Thoracic aorta (tissue), 2 donors: Measurements from ENCODE around the gene EP400. TPM values are rescaled to one million over a fixed set of nuclear protein-coding genes. Genes with fewer than 3 reads are reported as not detected.
"Not testable (repeated sequence)": the region's sequence is repeated elsewhere in the genome, so short reads cannot be mapped to it uniquely, and the experiment has no call there.

ENCODE experiments used
- ATAC-seq: fragments of 150-250 bp; one replicate; pipeline ENCODE4 v1.8.0; 2017; ENCODE audit warnings: low read depth; ENCODE audit not compliant: insufficient number of reproducible peaks, low FRiP score
- DNase-seq: peaks from one replicate; pipeline ENCODE4 v3.0.0-alpha.2; 2020; ENCODE audit warnings: low spot score
- H3K27ac ChIP-seq, 2 donors: fragments of 200-600 bp; sonication (generic); 1 replicate in 1 of 2; 2 replicates in 1 of 2; pipeline ENCODE4 v1.5.1; 2016; ENCODE audit warnings: mild to moderate bottlenecking in 2 of 2, moderate library complexity in 2 of 2
- H3K27me3 ChIP-seq: fragments of 200-600 bp; sonication (generic); replicated peaks from 2 replicates; pipeline ENCODE4 v1.6.0; 2016; ENCODE audit warnings: mild to moderate bottlenecking; ENCODE audit not compliant: insufficient read depth
- H3K36me3 ChIP-seq: fragments of 200-600 bp; sonication (generic); one replicate; pipeline ENCODE4 v1.5.1; 2016
- H3K4me1 ChIP-seq, 2 donors: fragments of 200-600 bp; sonication (generic); 1 replicate in 1 of 2; 2 replicates in 1 of 2; pipeline versions ENCODE4 v1.5.1 to v1.6.0; 2016; ENCODE audit warnings: low read depth in 2 of 2, mild to moderate bottlenecking in 1 of 2; ENCODE audit not compliant: control insufficient read depth in 1 of 2
- H3K4me3 ChIP-seq: fragments of 200-600 bp; sonication (generic); 2 replicates; pipeline ENCODE4 v1.5.1; 2016; ENCODE audit warnings: mild to moderate bottlenecking
- H3K9me3 ChIP-seq: fragments of 200-600 bp; sonication (generic); 2 replicates; pipeline ENCODE4 v1.5.1; 2016
- CTCF ChIP-seq: fragments of 200-600 bp; sonication (generic); IDR thresholded peaks from one replicate; pipeline ENCODE4 v1.5.1; 2019; ENCODE audit warnings: antibody characterized with exemption
- total RNA-seq, 2 donors: library from RNA; depleted of rRNA; stranded (reverse); fragments of >200 nt; gene quantifications; one replicate each; pipeline versions ENCODE4 v1.1.0 to v1.2.3, GENCODE V29; 2016

EP400 gene
- total RNA-seq, 2 donors from 2014 or later = 20.2 to 47.3 TPM

GRCh38 chr12:131983554-131983953, 33.8 kb downstream of the EP400 start:
- TF ChIP-seq CTCF = no peak
- DNase-seq (no peak), ATAC-seq (no peak)
- Histone ChIP-seq H3K36me3 (peaks cover 56% of the 10 kb centered on the region), H3K27ac (no peak overlapping the region), H3K9me3 (no peaks in the 10 kb centered on the region), H3K4me3 (no peak overlapping the region), H3K27me3 (no peaks in the 10 kb centered on the region), H3K4me1 (no peaks in the 10 kb centered on the region)

GRCh38 chr12:131984334-131984733, 34.6 kb downstream of the EP400 start:
- Histone ChIP-seq H3K27ac (no peak overlapping the region), H3K36me3 (peaks cover 63% of the 10 kb centered on the region), H3K4me3 (no peak overlapping the region), H3K9me3 (no peaks in the 10 kb centered on the region), H3K4me1 (no peaks in the 10 kb centered on the region), H3K27me3 (no peaks in the 10 kb centered on the region)
- ATAC-seq = no peak
- TF ChIP-seq CTCF = no peak
- no peak for DNase-seq

- not testable (repeated sequence) for DNase-seq, H3K27ac ChIP-seq, ATAC-seq, H3K4me1 ChIP-seq, H3K9me3 ChIP-seq, H3K27me3 ChIP-seq
- peak overlapping the region; percentile 23 for H3K4me3 ChIP-seq
- peaks cover 70% of the 10 kb centered on the region for H3K36me3 ChIP-seq
Observed at GRCh38 chr12:131985510-131985875, 35.8 kb downstream of the EP400 start.

- no peak overlapping the region for H3K4me3 ChIP-seq
- H3K36me3 ChIP-seq = peaks cover 76% of the 10 kb centered on the region
- ATAC-seq = no peak
- no peak for DNase-seq
- H3K27ac ChIP-seq = no peak overlapping the region
- no peaks in the 10 kb centered on the region for H3K9me3 ChIP-seq
- no peaks in the 10 kb centered on the region for H3K4me1 ChIP-seq
- TF ChIP-seq CTCF = no peak
- H3K27me3 ChIP-seq = no peaks in the 10 kb centered on the region
Observed at GRCh38 chr12:131986361-131986760, 36.6 kb downstream of the EP400 start.

GRCh38 chr12:131986910-131987309, 37.2 kb downstream of the EP400 start:
- Histone ChIP-seq H3K27ac (no peak overlapping the region), H3K4me3 (no peak overlapping the region), H3K36me3 (peaks cover 77% of the 10 kb centered on the region), H3K9me3 (no peaks in the 10 kb centered on the region), H3K4me1 (no peaks in the 10 kb centered on the region), H3K27me3 (no peaks in the 10 kb centered on the region)
- no peak for ATAC-seq
- no peak for TF ChIP-seq CTCF
- DNase-seq = no peak

GRCh38 chr12:131987552-131987951, 37.8 kb downstream of the EP400 start:
- Histone ChIP-seq H3K27me3 (no peaks in the 10 kb centered on the region), H3K4me1 (no peaks in the 10 kb centered on the region), H3K4me3 (no peak overlapping the region), H3K36me3 (peaks cover 77% of the 10 kb centered on the region), H3K27ac (no peak overlapping the region), H3K9me3 (no peaks in the 10 kb centered on the region)
- ATAC-seq (no peak), DNase-seq (no peak)
- TF ChIP-seq CTCF = no peak
